Keratinocyte (primary cell): Measurements from ENCODE around the gene MBNL3. TPM values are rescaled to one million over a fixed set of nuclear protein-coding genes. Genes with fewer than 3 reads are reported as not detected.

Source experiments
- DNase-seq: peaks from one replicate; pipeline ENCODE4 v3.0.0-alpha.2; 2011; ENCODE audit warnings: low read depth, missing footprints, low spot score
- FAIRE-seq: peaks from 2 replicates; lab custom pipeline; 2011; peaks lifted over from hg19 to GRCh38; lab: Jason Lieb, UNC
- H2AFZ ChIP-seq: 2 replicates; pipeline ENCODE4 v1.6.0; 2012; ENCODE audit warnings: low read length, control low read depth, inconsistent platforms; ENCODE audit not compliant: control insufficient read depth
- H3K27ac ChIP-seq: 2 replicates; pipeline ENCODE4 v1.5.1; 2011; ENCODE audit warnings: low read length; ENCODE audit not compliant: control insufficient read depth, insufficient read depth
- H3K27me3 ChIP-seq: 3 replicates; pipeline ENCODE4 v1.6.0; 2011; ENCODE audit warnings: low read length; ENCODE audit not compliant: control insufficient read depth, insufficient read depth; ENCODE audit errors: extremely low read depth
- H3K36me3 ChIP-seq, 2 experiments: 2 replicates in 1 of 2; 3 replicates in 1 of 2; pipeline ENCODE4 v1.5.1; 2011; ENCODE audit warnings: low read length in 2 of 2, mild to moderate bottlenecking in 1 of 2; ENCODE audit not compliant: control insufficient read depth in 2 of 2, insufficient read depth in 2 of 2; ENCODE audit errors: extremely low read depth in 1 of 2
- H3K4me1 ChIP-seq: 3 replicates; pipeline ENCODE4 v1.5.1; 2011; ENCODE audit warnings: low read length; ENCODE audit not compliant: control insufficient read depth, insufficient read depth; ENCODE audit errors: extremely low read depth
- H3K4me2 ChIP-seq: 3 replicates; pipeline ENCODE4 v1.6.0; 2011; ENCODE audit warnings: low read depth, low read length; ENCODE audit not compliant: control insufficient read depth, insufficient read depth; ENCODE audit errors: extremely low read depth
- H3K4me3 ChIP-seq, 3 experiments: fragments of 200-600 bp in 1 of 3; sonication (generic) in 1 of 3; 2 replicates in 2 of 3; 3 replicates in 1 of 3; pipeline ENCODE4 v1.5.1; 2011 to 2016; ENCODE audit warnings: low read length in 3 of 3, mild to moderate bottlenecking in 3 of 3, control low read depth in 2 of 3, inconsistent platforms in 1 of 3, low read depth in 1 of 3, mixed read lengths in 1 of 3, mixed run types in 1 of 3, moderate library complexity in 1 of 3; ENCODE audit not compliant: control insufficient read depth in 2 of 3, insufficient read depth in 2 of 3; ENCODE audit errors: extremely low read depth in 1 of 3
- H3K79me2 ChIP-seq: 2 replicates; pipeline ENCODE4 v1.6.0; 2012; ENCODE audit warnings: low read length; ENCODE audit not compliant: control insufficient read depth, insufficient read depth
- H3K9ac ChIP-seq: 3 replicates; pipeline ENCODE4 v1.6.0; 2011; ENCODE audit warnings: low read length; ENCODE audit not compliant: control insufficient read depth, insufficient read depth; ENCODE audit errors: extremely low read depth
- H3K9me1 ChIP-seq: 3 replicates; pipeline ENCODE4 v1.6.0; 2011; ENCODE audit warnings: low read length; ENCODE audit not compliant: control insufficient read depth, insufficient read depth; ENCODE audit errors: extremely low read depth
- H3K9me3 ChIP-seq: 2 replicates; pipeline ENCODE4 v1.5.1; 2012; ENCODE audit warnings: low read depth, low read length; ENCODE audit not compliant: control insufficient read depth
- H4K20me1 ChIP-seq: 3 replicates; pipeline ENCODE4 v1.6.0; 2011; ENCODE audit warnings: low read length; ENCODE audit not compliant: control insufficient read depth, insufficient read depth; ENCODE audit errors: extremely low read depth
- EZH2 ChIP-seq: IDR thresholded peaks from one replicate; pipeline ENCODE4 v1.6.1; 2012; ENCODE audit warnings: inconsistent platforms, mild to moderate bottlenecking, low read length, moderate library complexity
- dilution Hi-C: fragments of 300-500 bp; cut with MboI; formaldehyde crosslinking; loops from one replicate; pipeline ENCODE4 v1.7.0; 2020; ENCODE audit warnings: low sequenced_read_pairs; ENCODE audit not compliant: extremely low pct_ligation_motif_present
- polyA plus RNA-seq, 5 experiments: library from polyadenylated mRNA; depleted of rRNA in 3 of 5; stranded (reverse) in 3 of 5; stranded (forward) in 1 of 5; unstranded in 1 of 5; fragments of >200 nt; gene quantifications; 1 replicate in 1 of 5; 2 replicates in 3 of 5; 3 replicates in 1 of 5; pipeline versions ENCODE4 v1.2.1 to v1.2.3, GENCODE V29; 2011 to 2012; ENCODE audit warnings: missing spikeins in 2 of 5, low read depth in 1 of 5, low replicate concordance in 1 of 5
- TF ChIP-seq, protein P1 (sequence below), 3 experiments: IDR thresholded peaks in 1 of 3; conservative IDR thresholded peaks in 1 of 3; optimal IDR thresholded peaks in 1 of 3; 2 replicates in 2 of 3; 3 replicates in 1 of 3; pipeline versions ENCODE3 to v1.5.1; 2011; ENCODE audit warnings: low read length in 3 of 3, mild to moderate bottlenecking in 3 of 3, moderate library complexity in 2 of 3, control low read depth in 1 of 3, inconsistent platforms in 1 of 3; ENCODE audit not compliant: insufficient read depth in 2 of 3; ENCODE audit errors: extremely low read depth in 1 of 3

Gene MBNL3
- polyA plus RNA-seq, 1 donor (not counting 4 experiments of a cell fraction or from before 2014, with no cell fraction given) = 6.9 TPM

DNA sequence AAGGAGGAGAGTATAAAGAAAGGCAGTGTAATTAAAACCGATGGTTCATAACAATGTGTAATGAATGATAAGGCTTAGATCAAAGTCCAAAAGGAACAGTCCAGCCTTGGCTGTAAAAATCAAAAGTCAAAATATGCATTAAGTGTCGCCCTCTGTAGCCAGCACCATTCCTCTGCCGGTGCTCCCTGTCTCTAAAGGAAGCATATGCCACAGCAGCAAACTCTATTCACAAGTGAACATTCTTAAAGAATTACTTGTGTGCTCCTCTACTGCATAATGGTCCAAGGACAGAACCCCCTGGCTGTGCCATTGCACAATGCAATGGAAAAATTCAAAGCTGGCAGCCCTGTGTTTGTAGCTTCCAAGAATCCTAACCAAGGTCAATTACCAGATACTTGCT lies 16.3 kb upstream of the MBNL3 start:
- Histone ChIP-seq H3K9ac (no peak overlapping the region), H3K4me1 (no peaks in the 10 kb centered on the region), H3K27me3 (no peaks in the 10 kb centered on the region), H3K4me2 (no peak overlapping the region), H4K20me1 (no peaks in the 10 kb centered on the region), H2AFZ (no peak overlapping the region), H3K9me3 (no peaks in the 10 kb centered on the region), H3K27ac (no peak overlapping the region), H3K79me2 (no peaks in the 10 kb centered on the region), H3K9me1 (no peaks in the 10 kb centered on the region), H3K36me3 (no peaks in the 10 kb centered on the region), H3K4me3 (no peak overlapping the region)
- no peak for DNase-seq
- FAIRE-seq = no peak
- no peak for TF ChIP-seq EZH2
- TF ChIP-seq, protein P1, sequence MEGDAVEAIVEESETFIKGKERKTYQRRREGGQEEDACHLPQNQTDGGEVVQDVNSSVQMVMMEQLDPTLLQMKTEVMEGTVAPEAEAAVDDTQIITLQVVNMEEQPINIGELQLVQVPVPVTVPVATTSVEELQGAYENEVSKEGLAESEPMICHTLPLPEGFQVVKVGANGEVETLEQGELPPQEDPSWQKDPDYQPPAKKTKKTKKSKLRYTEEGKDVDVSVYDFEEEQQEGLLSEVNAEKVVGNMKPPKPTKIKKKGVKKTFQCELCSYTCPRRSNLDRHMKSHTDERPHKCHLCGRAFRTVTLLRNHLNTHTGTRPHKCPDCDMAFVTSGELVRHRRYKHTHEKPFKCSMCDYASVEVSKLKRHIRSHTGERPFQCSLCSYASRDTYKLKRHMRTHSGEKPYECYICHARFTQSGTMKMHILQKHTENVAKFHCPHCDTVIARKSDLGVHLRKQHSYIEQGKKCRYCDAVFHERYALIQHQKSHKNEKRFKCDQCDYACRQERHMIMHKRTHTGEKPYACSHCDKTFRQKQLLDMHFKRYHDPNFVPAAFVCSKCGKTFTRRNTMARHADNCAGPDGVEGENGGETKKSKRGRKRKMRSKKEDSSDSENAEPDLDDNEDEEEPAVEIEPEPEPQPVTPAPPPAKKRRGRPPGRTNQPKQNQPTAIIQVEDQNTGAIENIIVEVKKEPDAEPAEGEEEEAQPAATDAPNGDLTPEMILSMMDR (optimal IDR thresholded peaks at IDR 0.05 in 1 of 3, IDR thresholded peaks at IDR 0.05 in 1 of 3, conservative IDR thresholded peaks at IDR 0.05 in 1 of 3; ENCODE audit: extremely low read depth in 1 of 3, insufficient read depth in 2 of 3, low read length in 3 of 3) = peak in 1 of 3 experiments; percentile 1
- dilution Hi-C loops = no loop called here

- FAIRE-seq = no peak
- no peak overlapping the region for H2AFZ ChIP-seq
- H3K9me3 ChIP-seq = no peaks in the 10 kb centered on the region
- no peaks in the 10 kb centered on the region for H4K20me1 ChIP-seq
- H3K4me2 ChIP-seq = no peak overlapping the region
- TF ChIP-seq, protein P1 (optimal IDR thresholded peaks at IDR 0.05 in 1 of 3, IDR thresholded peaks at IDR 0.05 in 1 of 3, conservative IDR thresholded peaks at IDR 0.05 in 1 of 3; ENCODE audit: extremely low read depth in 1 of 3, insufficient read depth in 2 of 3, low read length in 3 of 3) = no peak
- no peak for TF ChIP-seq EZH2
- H3K9me1 ChIP-seq = no peaks in the 10 kb centered on the region
- no peaks in the 10 kb centered on the region for H3K79me2 ChIP-seq
- DNase-seq = no peak
- dilution Hi-C loops = no loop called here
- H3K27me3 ChIP-seq = no peaks in the 10 kb centered on the region
- no peak overlapping the region for H3K9ac ChIP-seq
- H3K36me3 ChIP-seq = no peaks in the 10 kb centered on the region
- H3K4me3 ChIP-seq = no peak overlapping the region
- H3K4me1 ChIP-seq = no peaks in the 10 kb centered on the region
- no peak overlapping the region for H3K27ac ChIP-seq
Measured at GRCh38 chrX:132504417-132504816, 15.6 kb upstream of the MBNL3 start.
